ENCODE data around the gene ANXA3.

ANXA3 gene

DNA sequence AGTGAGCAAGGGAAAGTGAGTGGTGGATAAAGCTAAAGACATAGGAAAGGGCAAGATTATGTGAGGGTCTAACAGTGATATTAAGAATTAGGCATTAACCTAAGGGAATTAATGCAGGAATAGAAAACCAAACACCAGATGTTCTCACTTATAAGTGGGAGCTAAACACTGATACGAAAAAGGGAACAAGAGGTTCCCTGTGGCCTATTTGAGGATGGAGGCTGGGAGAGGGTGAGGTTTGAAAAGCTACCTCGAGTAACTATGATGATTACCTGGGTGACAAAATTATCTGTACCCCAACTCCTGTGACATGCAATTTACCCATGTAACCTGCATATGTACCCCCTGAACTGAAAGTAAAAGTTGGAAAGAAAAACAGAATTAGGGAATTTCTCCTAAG, 79.0 kb downstream of the ANXA3 start:
- no peak for DNase-seq
- Histone ChIP-seq H3K4me1 (ENCODE audit: low read length) (peaks cover 42% of the 10 kb centered on the region), H3K9me2 (replicated peaks; ENCODE audit: insufficient read depth, low read length) (no peaks in the 10 kb centered on the region), H2AFZ (ENCODE audit: low read length) (no peak overlapping the region), H3K27me3 (replicated peaks; ENCODE audit: insufficient read depth, low read length) (no peaks in the 10 kb centered on the region), H3K79me2 (ENCODE audit: low read length) (no peaks in the 10 kb centered on the region), H3F3A (ENCODE audit: insufficient read depth, low read length) (peaks cover 3% of the 10 kb centered on the region; the same call in 1 of the 2 replicates), H3K4me2 (ENCODE audit: low read depth, low read length) (no peak overlapping the region), H4K20me1 (ENCODE audit: insufficient read depth, low read length) (no peaks in the 10 kb centered on the region), H3K4me3 (ENCODE audit: low read length) (no peak overlapping the region), H3K9me3 (replicated peaks; ENCODE audit: insufficient read depth, low read length) (no peaks in the 10 kb centered on the region), H3K27ac (ENCODE audit: low read length) (no peak overlapping the region), H3K36me3 (replicated peaks; ENCODE audit: insufficient read depth, low read length) (no peaks in the 10 kb centered on the region), H3K9ac (ENCODE audit: low read length) (no peak overlapping the region)
- TF ChIP-seq CTCF (IDR thresholded peaks at IDR 0.05; ENCODE audit: low read length) (no peak), EZH2phosphoT487 (IDR thresholded peaks at IDR 0.05; ENCODE audit: low read length) (no peak), EZH2 (optimal IDR thresholded peaks at IDR 0.05; ENCODE audit: low read depth, low read length) (no peak)

- no peaks in the 10 kb centered on the region for H3K36me3 ChIP-seq (replicated peaks; ENCODE audit: insufficient read depth, low read length)
- H3F3A ChIP-seq (ENCODE audit: insufficient read depth, low read length) = peaks cover 15% of the 10 kb centered on the region
- H2AFZ ChIP-seq (ENCODE audit: low read length) = 0 out of 2 replicates have a peak overlapping the region, but pooled peaks have one; percentile 1
- peaks cover 30% of the 10 kb centered on the region for H3K4me1 ChIP-seq (ENCODE audit: low read length)
- H3K27me3 ChIP-seq (replicated peaks; ENCODE audit: insufficient read depth, low read length) = 0 out of 2 replicates have a peak, but pooled peaks cover 4% of the 10 kb centered on the region
- no peak overlapping the region for H3K27ac ChIP-seq (ENCODE audit: low read length)
- no peaks in the 10 kb centered on the region for H4K20me1 ChIP-seq (ENCODE audit: insufficient read depth, low read length)
- H3K4me2 ChIP-seq (ENCODE audit: low read depth, low read length) = peak overlapping the region; percentile 20; the same call in 1 of the 2 replicates
- peak; percentile 46 for DNase-seq
- no peaks in the 10 kb centered on the region for H3K79me2 ChIP-seq (ENCODE audit: low read length)
- H3K9me2 ChIP-seq (replicated peaks; ENCODE audit: insufficient read depth, low read length) = no peaks in the 10 kb centered on the region
- H3K9ac ChIP-seq (ENCODE audit: low read length) = no peak overlapping the region
- H3K4me3 ChIP-seq (ENCODE audit: low read length) = no peak overlapping the region
- TF ChIP-seq EZH2 (optimal IDR thresholded peaks at IDR 0.05; ENCODE audit: low read depth, low read length) (no peak), EZH2phosphoT487 (IDR thresholded peaks at IDR 0.05; ENCODE audit: low read length) (no peak), CTCF (IDR thresholded peaks at IDR 0.05; ENCODE audit: low read length) (no peak)
- H3K9me3 ChIP-seq (replicated peaks; ENCODE audit: insufficient read depth, low read length) = no peaks in the 10 kb centered on the region
These were observed 82.6 kb downstream of the ANXA3 start for GRCh38 chr4:78634011-78634664.

- H2AFZ ChIP-seq (ENCODE audit: low read length) = no peak overlapping the region
- H4K20me1 ChIP-seq (ENCODE audit: insufficient read depth, low read length) = no peaks in the 10 kb centered on the region
- no peaks in the 10 kb centered on the region for H3K9me3 ChIP-seq (replicated peaks; ENCODE audit: insufficient read depth, low read length)
- no peak overlapping the region for H3K9ac ChIP-seq (ENCODE audit: low read length)
- H3K4me2 ChIP-seq (ENCODE audit: low read depth, low read length) = peak overlapping the region; percentile 19
- H3K4me3 ChIP-seq (ENCODE audit: low read length) = no peak overlapping the region
- H3K27ac ChIP-seq (ENCODE audit: low read length) = peak overlapping the region; percentile 38; the same call in 1 of the 2 replicates
- peak; percentile 79 for DNase-seq
- H3K79me2 ChIP-seq (ENCODE audit: low read length) = no peaks in the 10 kb centered on the region
- TF ChIP-seq CTCF (IDR thresholded peaks at IDR 0.05; ENCODE audit: low read length) (no peak), EZH2 (optimal IDR thresholded peaks at IDR 0.05; ENCODE audit: low read depth, low read length) (no peak), EZH2phosphoT487 (IDR thresholded peaks at IDR 0.05; ENCODE audit: low read length) (no peak)
- no peaks in the 10 kb centered on the region for H3K9me2 ChIP-seq (replicated peaks; ENCODE audit: insufficient read depth, low read length)
- peaks cover 15% of the 10 kb centered on the region for H3F3A ChIP-seq (ENCODE audit: insufficient read depth, low read length)
- H3K36me3 ChIP-seq (replicated peaks; ENCODE audit: insufficient read depth, low read length) = no peaks in the 10 kb centered on the region
- H3K27me3 ChIP-seq (replicated peaks; ENCODE audit: insufficient read depth, low read length) = peaks cover 4% of the 10 kb centered on the region; the same call in 1 of the 2 replicates
- H3K4me1 ChIP-seq (ENCODE audit: low read length) = peaks cover 38% of the 10 kb centered on the region
These were observed 87.0 kb downstream of the ANXA3 start for GRCh38 chr4:78638337-78639172.
